Suppressor macrophage treated with lipopolysaccharide for 1 hour (primary cell): ENCODE measurements around the gene GRIN1.

Source experiments
- DNase-seq, 3 donors: peaks; one replicate each; pipeline ENCODE4 v3.0.0-alpha.2; 2020 to 2022

Gene GRIN1

GRCh38 chr9:137128862-137129455 lies 10.0 kb upstream of the GRIN1 start:
- DNase-seq, result no peak

GRCh38 chr9:137129456-137130175 lies 9.3 kb upstream of the GRIN1 start:
- peak; percentile 92 to 96 (median 95) for DNase-seq

- DNase-seq, result no peak
Observed at GRCh38 chr9:137130176-137130755, 8.7 kb upstream of the GRIN1 start.

GRCh38 chr9:137134191-137134590 lies 4.8 kb upstream of the GRIN1 start:
- no peak for DNase-seq

GRCh38 chr9:137135154-137135553 lies 3.8 kb upstream of the GRIN1 start:
- peak in 1 of 3 donors; percentile 37 for DNase-seq

GRCh38 chr9:137136261-137136880 lies 2.6 kb upstream of the GRIN1 start:
- DNase-seq, result no peak

GRCh38 chr9:137136881-137137607 lies 1.9 kb upstream of the GRIN1 start:
- no peak for DNase-seq

GRCh38 chr9:137138058-137138721 lies 764 bp upstream of the GRIN1 start:
- DNase-seq, result no peak

- no peak for DNase-seq
Observed at GRCh38 chr9:137139468-137140150, 655 bp downstream of the GRIN1 start.

- no peak for DNase-seq
Observed at GRCh38 chr9:137140151-137141012, 1.4 kb downstream of the GRIN1 start.

GRCh38 chr9:137141050-137141810 lies 2.3 kb downstream of the GRIN1 start:
- DNase-seq, result no peak

- no peak for DNase-seq
Observed at GRCh38 chr9:137141976-137142936, 3.3 kb downstream of the GRIN1 start.

- DNase-seq, result no peak
Observed at GRCh38 chr9:137143459-137143858, 4.5 kb downstream of the GRIN1 start.

- DNase-seq, result no peak
Observed at GRCh38 chr9:137145731-137146526, 7.0 kb downstream of the GRIN1 start.

GRCh38 chr9:137146527-137146918 lies 7.6 kb downstream of the GRIN1 start:
- DNase-seq, result no peak

- DNase-seq, result no peak
Observed at GRCh38 chr9:137147091-137147792, 8.3 kb downstream of the GRIN1 start.

- no peak for DNase-seq
Observed at GRCh38 chr9:137147793-137148160, 8.8 kb downstream of the GRIN1 start.

GRCh38 chr9:137148242-137148641 lies 9.3 kb downstream of the GRIN1 start:
- no peak for DNase-seq
